Measurements from ENCODE around the gene SEMA7A.
"Not testable (repeated sequence)": the region's sequence is repeated elsewhere in the genome, so short reads cannot be mapped to it uniquely, and the experiment has no call there.

SEMA7A gene

DNA sequence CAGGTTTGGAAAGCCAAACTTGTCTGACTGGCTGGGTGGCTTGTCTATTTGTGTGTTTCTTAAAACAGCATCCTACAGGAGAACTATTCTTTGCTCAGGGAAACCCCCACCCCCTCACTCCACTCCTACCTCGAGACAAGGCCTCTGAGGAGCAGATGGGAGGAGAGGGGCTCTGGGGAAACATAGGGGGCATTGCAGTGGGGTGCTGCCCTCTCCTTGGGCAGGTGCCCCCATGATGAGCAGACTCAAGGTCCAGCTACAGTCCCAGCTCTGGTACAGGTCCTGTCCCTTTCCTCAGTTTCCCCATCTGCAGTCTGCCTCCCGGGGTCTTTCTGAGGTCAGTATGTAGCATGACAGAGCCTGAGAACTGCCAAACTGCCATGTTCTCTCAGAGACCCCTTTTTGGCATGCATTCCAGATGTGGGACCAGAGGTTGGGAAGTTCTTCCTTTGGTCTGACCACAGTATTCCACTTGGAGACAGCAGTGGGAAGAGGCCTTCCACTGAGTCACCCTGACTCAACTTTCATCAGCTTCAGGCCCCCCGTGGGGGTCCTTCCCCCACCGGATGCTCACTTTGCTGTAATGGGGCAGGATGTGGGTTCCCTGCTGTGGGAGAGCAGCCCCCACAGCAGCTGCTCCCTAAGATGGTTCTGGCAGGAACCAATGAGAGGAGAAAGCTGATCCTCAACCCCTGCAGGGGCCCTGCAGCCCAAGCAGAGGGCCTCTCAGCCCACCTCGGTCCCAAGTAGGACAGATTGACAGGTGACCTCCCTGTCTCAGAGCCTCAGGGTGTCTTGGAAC lies 34.0 kb downstream of the SEMA7A start:
- DNase-seq, result peak; percentile 72

DNA sequence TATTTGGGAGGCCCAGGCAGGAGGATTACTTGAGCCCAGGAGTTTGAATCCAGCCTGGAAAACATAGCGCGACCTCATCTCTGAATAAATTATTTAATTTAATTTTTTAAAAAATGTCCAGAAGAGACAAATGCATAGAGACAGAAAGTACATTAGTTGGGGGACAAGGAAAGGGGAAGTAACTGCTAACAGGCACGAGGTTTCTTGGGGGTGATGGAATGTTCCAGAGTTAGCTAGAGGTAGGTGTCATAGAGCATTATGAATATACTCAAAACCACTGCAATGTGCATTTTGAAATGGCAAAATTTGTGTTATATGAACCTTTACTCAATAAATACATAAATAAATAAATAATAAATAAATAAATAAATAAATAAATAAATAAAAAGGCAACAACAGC lies 34.7 kb downstream of the SEMA7A start:
- DNase-seq, result peak; percentile 17

DNA sequence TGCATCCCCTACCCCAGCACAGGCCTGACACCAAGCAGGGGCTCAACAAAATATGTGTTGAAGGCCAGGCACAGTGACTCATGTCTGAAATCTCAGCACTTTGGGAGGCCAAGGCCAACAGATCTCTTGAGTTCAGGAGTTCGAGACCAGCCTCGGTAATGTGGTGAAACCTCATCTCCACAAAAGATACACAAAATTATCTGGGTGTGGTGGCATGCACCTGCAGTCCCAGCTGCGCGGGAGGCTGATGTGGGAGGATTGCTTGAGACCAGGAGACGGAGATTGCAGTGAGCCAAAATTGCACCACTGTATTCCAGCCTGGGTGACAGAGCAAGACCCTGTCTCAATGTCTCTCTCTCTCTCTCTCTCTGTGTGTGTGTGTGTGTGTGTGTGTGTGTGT lies 35.6 kb downstream of the SEMA7A start:
- no peak for DNase-seq

DNA sequence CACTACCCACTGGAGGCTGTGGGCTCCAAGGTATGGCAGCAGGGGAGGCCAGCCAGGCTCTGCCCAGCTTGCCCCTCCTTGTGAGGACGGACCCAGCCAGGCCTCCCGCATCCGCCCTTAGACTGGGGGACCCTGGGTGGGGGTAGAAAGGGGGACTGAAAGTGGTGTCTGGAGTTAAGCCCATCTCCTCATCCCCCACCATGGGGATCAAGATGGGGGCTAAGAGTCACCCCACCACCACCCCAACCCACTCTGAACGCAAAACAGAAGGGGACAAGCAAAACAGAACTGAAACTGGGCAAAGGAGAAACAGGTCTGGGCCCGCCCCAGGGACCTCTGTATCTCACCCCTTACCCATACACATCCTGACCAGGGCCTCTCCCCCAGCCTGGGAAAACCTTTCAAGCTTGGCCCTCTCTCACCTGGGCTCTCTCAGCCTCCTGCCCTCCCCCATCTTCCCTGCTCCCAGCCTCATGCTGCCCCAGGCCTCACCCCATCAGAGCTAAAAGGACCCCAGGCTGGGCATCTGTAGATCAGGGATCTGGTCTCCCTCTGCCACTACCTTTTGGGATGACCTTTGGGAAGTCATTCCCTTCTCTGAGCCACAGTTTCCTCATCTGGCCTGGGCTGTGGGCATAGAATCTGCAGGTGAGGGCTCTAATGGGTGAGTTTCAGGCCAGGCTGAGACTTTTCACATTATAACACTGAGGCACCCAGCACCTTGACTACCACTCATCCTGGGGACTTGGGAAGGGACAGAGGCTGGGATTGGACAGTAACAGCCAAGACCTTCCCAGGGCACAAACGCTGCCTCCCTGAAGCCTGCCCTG lies 36.3 kb downstream of the SEMA7A start:
- no peak for DNase-seq

DNA sequence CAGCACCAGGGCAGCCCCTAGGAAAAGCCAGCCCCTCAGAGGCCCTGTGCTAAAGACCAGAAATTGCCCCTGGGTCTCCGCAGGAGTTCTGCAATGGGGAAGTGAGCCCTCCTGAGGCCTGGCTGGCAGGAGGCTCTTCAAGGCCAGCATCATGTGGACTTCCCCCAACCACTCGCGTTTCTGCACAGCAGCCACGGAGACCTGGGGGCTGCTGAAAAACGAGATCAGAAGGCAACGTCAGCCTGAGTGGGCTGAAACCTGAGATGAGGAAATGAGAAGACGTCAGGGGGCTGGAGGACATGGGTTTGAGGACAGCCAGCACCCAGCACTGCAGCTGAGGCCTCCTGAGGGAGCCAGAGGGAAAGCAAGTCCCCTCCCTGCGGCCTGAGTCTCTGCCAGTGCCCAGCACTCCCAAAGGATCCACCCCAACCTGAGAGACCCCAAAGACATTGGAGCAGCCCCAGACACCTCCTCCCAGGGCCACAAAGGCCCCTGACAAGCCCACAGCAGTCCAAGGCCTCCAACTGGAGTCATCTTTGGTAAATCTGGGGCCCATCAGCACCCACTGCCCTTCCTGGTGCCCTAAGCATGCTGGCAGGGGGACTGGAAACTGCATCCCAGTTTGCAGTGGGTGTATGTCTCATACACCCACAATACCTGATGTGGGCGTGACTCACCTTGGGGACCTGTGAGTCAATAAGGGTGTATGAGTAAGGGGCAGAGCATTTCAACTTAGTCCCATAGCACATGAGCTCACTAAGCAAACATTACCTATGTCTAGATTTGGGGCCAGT lies 37.1 kb downstream of the SEMA7A start:
- peak; percentile 49 for DNase-seq

DNA sequence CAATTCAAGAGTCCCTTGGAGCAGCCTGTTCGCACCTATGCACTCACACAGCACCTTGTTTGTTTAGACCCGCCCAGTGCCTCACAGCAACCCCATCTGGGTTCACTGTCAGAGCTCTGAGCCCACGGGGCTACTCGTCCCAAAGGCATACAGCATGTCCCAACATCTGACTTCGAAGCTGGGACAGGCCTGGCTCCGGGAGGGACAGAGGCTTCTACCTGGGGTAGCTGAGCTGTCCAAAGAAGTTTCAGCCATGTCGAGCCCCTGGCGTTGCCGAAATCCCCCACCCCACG lies 37.7 kb downstream of the SEMA7A start:
- no peak for DNase-seq

DNA sequence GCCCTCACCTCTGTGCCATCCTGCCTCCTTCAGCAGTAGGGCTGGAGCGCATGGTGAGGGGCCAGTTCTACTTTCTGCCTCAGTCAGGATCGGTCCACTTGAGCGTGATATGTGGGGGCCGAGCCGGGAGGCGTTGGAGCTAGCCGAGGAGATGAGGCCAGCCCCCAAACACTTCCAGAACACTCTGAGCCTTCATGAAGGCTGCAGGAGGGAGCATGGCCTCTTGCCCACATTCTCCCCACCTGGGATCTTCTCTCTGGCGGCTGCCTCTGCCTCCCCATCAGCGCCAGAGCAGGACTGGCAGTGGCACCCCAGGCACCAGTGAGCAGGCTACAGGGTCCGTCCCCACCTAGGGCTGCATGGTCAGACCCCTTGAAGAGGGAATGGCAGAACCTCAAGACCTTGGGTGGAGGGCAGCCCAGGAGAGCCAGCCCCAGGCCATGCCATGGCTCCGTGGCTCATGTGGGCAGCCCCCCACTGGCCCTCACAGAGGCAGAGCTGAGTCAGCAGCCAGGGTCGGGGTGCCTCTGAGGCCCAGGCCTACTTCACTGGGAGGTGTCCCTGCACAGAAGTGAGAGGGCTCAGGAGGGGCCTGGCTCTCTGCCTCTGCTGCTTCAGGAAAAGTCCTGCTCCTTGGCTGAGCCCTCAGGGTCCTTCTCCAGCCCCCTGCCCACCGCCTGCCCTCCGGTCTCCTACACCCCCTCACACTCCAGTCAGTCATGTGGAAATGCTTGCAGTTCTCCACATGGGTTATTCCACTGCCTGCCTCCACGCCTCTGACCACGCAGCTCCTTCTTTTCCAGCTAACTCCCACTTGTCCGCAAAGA lies 38.2 kb downstream of the SEMA7A start:
- DNase-seq, result no peak

DNA sequence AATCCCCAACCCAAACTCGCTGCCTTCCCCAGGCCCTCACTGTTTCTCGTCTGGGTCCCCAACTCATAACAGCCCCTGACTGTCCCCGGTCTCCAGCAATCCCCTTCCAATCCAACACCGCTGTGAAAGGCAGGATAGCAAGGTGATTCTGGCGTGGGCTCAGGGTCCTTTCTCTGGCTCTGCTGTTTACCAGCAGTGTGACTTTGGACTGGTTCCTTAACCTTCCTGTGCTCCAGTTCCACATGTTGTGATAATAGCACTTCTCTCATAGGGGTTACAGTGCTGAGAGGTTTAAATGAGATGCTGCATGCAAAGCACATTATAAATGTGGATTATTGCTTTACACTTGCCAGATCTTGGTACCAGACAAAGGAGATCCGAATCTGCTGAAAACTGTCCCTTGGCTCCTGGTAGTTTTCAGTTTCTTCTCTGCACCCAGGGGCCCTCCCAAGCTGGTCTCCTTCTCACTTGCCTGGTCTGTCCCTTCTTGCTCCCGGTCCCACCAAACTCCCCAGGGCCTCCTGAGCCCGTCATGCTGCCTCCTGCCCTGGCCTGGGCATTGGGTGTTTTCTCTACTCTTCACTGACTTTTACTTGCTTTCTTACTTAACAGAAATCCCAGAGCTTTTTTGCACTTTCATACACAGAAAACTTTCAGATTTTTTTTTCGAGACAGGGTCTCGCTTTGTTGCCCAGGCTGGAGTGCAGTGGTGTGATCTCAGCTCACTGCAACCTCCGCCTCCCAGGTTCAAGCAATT lies 39.5 kb downstream of the SEMA7A start:
- no peak for DNase-seq

DNA sequence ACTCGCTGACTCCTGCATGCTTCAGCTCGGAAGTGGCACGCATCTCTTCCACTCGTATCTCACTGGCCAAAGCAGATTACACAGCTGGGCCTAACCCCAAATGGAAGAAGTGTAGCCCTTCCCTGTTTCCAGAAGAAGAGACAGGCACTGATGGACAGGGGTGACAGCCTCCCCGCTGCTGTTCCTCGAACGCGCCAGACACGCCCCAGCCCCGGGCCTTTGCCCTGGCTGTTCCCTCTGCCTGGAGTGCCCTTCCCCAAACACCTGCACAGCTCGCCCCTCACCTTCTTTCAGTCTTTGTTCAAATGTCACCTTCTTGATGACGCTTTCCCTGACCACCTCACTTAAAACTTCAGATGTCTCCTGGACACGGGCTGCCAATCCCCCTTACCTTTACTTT lies 40.3 kb downstream of the SEMA7A start:
- no peak for DNase-seq

DNA sequence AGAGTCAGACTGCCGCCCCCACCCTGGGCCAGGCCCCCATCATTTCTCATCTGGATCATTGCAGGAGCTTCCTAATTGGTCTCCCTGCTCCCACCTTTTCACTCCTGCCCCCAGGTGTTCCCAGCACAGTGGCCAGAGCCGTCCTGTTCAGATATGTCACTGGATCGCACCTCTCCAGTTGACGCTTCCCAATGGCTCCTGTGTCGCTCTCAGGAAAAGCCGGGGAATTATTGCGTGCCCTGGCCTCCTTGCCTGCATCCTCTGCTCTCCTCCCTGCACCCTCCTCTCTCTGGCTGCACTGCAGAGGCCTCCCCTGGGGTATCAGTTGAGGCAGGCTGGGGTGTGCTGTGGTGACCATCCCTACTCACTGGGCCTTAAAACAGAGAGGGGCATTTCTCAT lies 40.9 kb downstream of the SEMA7A start:
- DNase-seq, result no peak

DNA sequence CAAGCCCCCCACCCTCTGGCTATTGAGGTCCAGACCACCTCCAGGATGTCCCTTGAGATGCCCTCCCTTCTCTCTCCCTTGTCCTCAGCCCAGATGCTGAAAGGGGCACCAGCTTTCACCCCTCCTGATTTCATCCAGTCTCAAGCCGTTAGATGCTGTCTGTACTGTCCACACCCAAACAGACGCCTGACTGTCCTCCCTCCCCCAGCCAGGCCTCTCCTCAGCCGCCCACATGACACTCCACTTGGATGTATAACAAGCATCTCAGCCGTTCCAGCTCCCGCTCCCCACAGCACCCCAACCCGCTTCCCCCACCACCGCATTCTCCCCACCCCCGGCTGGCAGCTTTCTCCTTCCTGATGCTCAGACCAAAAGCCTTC lies 41.3 kb downstream of the SEMA7A start:
- DNase-seq, result no peak

DNA sequence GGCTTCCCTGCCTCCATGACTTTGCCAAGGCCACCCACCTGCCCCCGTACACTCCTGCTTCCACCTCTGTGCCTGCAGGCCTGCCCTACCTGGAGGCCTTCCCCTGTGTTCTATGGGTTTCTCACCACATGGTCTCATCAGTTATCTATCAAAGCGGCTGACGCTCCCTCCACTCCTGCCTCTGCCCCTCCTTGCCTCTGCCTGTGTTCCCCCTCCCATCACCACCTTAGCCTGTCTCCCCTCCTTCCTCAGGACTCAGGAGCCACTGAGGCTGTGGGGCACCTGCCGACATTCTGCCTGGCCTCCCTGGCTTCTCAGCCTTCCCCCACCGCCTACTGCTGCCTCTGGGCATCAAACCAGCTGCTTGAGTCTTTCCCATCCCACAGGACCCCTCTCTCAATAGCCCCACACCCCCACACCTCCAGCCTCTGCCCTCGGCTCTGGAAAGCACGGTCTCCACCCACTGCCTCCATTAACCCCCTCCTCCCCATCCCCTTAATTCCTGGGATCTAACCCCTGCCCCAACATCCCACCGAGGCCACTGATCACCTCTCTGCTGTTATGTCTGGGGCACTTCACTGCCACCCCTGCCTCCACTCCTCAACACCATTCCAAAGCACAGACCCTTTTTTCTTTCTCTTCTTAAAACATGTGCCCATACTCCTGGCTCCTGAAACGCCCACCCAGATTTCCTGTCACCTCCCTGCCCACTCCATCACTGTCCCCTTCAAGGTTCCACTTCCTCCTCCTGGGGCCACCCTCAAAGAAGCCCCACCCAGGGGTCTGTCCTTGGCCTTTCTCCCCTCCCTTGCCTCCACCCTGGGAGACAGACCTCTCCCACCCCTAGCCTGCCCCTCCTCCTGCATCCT lies 41.9 kb downstream of the SEMA7A start:
- DNase-seq, result no peak

DNA sequence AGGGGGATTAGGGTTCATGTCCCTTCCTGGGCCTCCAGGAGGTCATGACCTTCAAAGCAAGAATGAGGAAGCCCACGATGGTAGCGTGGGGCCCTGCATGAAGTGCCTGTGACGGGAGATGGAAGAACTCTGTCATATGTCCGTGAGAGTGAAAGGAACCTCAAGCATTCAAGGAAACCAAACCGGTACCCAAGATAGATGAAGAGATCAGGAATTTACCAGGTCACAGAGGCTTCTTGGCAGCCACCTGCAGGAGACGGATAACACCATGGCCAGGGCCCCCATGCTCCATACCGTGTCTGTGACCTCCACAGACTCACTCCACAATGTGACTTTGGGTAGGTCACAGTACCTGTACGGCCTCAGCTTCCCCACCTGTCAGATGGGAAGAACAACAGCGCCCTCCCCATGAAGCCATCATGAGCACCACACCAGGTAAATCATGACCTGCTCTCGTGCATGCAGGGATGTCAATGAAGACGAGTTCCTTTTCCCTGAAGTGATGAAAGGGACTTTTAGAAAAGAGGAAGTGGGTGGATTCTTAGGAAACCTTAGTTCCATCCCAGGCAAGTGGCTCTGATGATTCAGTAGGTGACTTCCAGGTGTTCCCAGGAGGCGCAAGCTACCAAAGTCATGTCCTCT lies 43.0 kb downstream of the SEMA7A start:
- DNase-seq, result no peak

DNA sequence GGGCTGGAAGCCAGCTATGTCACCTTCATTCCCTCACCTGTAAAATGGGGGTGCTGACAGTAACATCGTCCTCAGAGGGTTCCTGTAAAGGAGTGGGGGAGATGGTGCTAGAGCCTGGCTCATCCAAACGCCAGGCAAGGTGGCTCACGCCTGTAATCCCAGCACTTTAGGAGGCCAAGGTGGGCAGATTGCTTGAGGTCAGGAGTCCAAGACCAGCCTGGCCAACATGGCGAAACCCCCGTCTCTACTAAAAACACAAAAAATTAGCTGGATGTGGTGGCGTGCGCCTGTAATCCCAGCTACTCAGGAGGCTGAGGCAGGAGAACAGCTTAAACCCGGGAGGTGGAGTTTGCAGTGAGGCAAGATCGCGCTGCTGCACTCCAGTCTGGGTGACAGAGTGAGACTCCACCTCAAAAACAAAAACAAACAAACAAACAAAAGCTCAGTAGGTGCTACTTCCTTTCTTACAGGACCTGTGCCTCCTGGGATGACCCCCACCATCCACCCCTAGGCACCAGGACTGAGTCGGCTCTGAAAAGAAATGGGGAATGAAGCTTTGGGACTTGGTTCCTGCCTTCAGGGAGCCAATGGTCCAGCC lies 43.6 kb downstream of the SEMA7A start:
- DNase-seq, result not testable (repeated sequence)

DNA sequence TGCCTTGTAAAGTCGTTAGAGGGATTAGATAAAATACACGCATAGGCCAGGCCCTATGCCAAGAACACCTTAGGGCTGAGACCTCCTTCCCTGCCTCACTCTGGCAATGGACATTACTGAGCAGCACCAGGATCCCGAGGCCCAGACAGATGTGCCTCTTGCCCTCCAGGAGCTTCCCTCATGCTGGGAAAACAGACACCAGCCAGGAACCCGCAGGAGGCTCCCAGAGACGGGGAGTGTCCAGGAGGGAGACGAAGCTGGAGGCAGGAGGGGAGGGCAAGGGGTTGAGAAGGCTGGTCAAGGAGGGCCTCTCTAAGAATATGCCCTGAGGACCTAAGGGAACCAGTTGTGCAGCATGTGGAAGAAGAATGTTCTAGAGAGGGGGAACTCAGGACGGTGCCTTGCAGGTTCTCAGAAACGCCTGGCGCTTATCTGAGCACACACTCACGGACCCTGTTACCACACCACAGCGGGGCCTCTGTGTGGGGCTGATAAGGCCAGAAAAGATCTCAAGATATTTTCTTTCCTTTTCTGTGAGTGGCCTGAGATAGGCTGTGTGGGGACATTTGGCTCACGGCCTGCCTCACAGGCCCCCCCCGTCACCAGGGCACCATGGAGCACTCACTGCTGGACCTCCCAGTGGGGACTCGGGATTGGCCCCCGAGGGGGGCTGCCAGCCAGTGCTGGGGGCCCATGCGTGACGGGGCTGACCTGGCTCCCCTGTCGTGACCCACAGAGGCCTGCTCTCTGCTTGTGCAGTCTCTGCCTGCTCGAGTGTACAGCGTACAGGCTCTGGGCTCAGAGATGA lies 44.3 kb downstream of the SEMA7A start:
- DNase-seq, result no peak

DNA sequence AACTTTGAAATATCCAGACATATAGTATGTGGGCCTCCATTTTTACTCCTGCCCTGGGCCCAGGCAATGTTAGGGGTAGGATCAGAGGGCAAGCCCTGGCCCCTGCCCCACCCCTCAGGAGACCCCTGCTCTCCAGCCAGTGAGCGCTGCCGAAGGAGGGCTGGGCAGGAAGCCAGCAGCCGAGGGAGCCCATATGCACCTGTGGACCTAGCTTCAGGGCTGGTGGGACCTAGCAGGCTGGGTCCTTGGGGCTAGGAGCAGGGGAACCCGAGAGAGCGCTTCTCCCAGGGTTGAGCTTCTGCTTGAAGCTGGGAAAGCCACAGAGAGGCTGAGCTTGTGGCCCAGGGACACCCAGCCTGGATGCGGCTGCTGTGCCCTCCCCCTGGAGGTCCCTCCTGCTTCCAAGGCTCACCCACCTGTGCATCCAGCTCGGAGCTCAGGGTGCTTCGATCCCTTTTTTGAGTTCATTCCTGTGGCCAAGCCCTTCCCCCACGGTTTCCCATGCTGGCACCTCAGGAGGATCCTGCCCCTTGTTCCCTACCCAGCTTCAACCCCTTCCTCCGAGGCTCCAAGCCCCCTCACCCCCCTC lies 45.3 kb downstream of the SEMA7A start:
- DNase-seq, result no peak

DNA sequence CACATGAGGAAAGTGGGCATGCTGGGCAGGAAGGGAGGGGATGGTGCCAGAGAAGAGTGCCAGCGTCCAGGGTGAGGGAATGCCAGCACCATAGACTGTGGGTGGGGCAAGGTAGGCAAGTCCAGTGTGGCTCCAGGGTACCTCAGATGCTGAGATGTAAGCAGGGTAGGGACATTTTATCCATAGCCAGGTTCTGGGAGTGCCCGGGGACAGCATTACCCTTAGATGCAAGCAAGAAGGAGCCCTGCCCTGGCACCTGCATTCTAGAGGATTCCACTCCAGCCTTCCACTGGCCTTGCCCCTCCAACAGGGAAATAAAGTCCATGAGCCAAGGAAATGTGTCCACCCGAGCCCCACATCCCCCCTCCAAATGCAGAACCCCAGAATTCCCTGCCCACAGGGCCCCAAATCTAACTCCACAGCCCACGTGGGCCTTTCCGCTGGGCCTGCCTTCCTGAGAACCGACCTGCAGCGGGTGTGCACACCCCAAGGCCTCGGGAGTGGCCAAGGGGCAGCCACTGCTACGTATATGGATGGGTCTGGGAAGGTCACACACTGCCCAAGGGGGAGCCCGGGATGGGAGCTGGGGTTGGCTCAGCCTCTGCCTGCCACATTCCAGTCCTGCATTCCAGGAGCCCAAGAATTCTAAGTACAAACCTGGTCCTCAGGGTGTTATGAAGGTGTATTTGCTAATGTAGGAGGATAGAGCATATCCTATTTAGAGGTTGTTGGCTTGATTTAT lies 46.0 kb downstream of the SEMA7A start:
- no peak for DNase-seq

DNA sequence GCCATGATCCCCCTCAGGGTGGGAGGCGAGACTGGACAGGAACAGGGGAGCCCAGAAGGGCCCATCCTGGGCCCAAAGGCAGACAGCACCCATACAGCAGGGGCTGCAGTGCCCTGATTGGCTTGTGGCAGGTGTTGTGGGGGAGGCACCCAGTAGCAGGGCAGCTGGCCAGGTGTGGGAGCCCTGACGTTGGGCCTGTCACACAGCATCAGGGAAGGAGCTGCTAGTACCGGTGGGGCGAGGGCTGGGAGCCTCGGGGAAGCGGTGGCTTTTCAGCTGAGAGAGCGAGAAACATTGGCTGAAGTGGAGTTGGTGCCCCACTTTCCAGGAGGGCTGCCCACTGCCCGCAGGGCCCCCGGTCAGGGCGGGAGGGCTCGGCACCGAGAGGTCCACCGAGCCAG lies 46.6 kb downstream of the SEMA7A start:
- no peak for DNase-seq

Measured in activated CD4-positive, alpha-beta T cell treated with anti-CD3 and anti-CD28 coated beads, Interleukin-2, Interleukin-6, amounts not matched to agents 100 ng/mL and 50 ng/mL, durations not matched to agents 16 hours and 8 hours (primary cell).